Forelimb muscle (tissue), 1 donor: ENCODE measurements around the gene ABHD16A. TPM values are rescaled to one million over a fixed set of nuclear protein-coding genes. Genes with fewer than 3 reads are reported as not detected.
"Not testable (repeated sequence)": the region's sequence is repeated elsewhere in the genome, so short reads cannot be mapped to it uniquely, and the experiment has no call there.

ENCODE experiments used
- DNase-seq: peaks from one replicate; pipeline ENCODE4 v3.0.0-alpha.2; 2013; ENCODE audit warnings: low read depth
- polyA plus RNA-seq: library from polyadenylated mRNA; unstranded; fragments of 120-200 nt; gene quantifications from one replicate; pipeline ENCODE4 v1.2.1, GENCODE V29; 2013; ENCODE audit not compliant: insufficient read length

Gene ABHD16A
- polyA plus RNA-seq, 1 donor: 43.8 TPM

DNA sequence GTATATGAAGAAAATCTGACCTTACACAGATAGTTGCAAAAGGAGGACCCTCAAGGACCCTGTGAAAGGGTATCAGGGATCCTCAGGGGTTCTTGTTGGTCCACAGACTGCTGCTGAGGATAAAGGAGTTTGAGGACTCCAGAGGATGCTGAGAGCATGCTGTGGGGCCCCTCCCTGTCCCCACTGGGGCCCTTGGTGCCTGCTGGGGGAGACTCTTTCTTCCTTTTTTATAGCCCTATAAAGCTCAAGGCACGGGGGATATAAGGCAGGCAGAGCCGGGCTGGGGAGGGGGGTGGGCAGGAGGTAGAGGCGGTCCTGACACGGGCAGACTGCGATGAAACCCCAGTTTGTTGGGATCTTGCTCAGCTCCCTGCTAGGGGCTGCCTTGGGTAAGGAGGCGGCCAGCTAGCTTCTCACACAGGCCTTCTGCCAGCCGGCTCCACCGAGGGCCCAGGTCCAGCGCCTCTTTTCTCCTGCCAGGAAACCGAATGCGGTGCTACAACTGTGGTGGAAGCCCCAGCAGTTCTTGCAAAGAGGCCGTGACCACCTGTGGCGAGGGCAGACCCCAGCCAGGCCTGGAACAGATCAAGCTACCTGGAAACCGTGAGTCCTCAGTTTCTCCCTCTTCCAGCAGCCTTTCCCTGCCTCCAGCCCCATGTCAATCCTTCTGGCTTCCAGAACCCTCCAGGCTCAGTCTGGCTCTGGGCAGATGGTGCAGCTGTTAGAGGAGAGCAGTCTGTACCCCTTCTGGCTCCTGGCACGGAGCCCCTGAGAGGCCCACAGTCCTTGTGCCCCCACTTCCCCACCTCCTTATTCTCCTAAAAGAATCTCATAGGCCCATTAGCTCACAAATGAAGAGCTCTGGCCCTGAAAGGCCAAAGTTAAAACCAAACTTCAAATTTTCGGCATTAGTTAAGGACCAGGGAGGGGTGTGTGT, 12.2 kb upstream of the ABHD16A start, which contains the start of gene LY6G6D:
Gene LY6G6D (plus strand): TSS at position 327 of the 937 bp plus-strand sequence. CDS start 8 bp downstream, at position 335.
- DNase-seq: no peak

DNA sequence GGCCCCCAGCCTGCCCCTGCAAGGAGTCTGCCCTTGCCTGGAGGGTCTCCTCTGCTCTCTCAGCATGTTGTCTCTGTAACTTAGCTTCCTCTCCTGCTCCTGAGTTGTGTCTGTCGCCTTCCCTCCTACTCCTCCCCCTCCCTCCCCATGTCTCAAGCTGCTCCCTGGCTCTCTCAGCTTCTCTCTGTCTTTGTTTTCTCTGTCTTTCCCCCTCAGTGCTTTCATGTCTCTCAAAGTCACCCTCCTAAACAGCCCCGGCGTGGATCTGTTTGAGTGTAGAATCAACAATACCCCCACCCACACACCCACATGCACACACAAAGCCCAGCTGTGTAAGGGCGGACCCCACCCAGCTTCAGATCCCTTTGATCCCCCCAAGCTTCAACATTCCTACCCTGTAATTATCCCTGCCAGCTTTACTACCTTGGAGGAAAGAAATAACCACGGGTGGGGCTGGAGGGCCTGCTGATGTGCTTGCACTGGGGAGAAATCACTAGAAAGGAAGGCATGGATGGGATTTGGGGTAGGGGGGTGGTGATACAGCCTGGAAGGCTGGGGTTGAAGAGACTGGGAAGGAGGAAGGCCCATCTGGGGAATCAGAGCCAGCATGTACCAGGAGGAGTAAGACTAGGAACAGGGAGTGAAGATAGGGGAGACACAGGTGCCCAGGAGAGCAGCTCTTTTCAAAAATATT, 11.0 kb upstream of the ABHD16A start:
- DNase-seq: no peak

DNA sequence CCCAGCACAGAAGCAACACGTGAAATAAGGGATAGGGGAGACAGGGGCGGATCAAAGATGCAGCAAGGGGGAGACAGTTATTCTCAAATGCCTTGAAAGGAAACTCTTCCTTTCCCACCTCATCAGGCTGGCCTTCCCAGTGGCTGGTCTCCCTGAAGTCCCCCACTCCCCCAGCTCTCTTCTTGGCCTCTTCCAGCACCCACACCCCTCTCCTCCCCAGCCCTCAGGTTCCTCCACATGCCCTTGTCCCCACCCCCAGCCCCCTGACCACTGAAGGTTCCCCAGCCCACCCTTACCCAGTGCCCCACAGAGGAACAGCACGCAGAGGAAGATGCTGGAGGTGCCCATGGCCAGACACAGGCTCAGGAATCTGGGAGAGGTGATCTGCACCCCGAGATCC, 10.3 kb upstream of the ABHD16A start:
- no peak for DNase-seq

DNA sequence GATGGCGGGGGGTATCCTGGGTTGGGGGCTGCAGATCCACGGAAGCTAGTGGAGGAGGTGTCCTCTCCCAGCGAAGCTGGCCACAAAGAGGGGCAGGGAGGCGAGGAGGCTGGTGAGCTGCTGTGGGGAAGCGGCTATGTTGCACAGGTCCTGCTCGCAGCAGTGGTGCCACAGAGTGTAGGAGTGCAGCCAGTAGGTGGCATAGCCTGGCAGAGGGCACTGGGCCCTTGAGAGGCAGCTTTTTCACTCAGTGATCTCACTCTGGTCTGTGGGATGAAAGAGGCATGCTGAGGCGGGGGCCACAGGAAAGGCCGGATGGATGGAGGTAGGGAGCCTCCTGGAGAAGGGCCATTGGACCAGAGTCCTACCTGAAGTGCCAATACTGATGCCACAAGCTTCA, 9.2 kb upstream of the ABHD16A start:
- DNase-seq: no peak

DNA sequence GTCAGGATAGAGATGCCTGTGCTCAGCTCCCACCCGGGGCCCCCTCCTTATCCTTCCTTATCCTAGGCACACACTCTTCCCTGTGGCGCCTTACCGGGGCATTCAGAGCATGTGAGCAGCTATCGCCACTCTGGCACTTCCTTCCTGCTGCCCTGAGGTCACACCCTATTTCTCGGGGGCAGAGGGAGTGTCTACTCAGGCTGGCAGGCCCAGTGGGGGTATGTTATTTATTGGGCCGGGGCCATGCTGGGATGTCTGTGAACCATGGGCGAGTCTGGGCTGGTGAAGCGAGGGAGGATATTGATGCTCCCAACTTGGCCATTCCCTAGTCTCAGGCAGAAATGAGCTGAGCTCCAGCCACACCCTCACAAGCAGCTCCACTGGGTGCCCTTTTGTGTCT, 8.1 kb upstream of the ABHD16A start:
- no peak for DNase-seq

DNA sequence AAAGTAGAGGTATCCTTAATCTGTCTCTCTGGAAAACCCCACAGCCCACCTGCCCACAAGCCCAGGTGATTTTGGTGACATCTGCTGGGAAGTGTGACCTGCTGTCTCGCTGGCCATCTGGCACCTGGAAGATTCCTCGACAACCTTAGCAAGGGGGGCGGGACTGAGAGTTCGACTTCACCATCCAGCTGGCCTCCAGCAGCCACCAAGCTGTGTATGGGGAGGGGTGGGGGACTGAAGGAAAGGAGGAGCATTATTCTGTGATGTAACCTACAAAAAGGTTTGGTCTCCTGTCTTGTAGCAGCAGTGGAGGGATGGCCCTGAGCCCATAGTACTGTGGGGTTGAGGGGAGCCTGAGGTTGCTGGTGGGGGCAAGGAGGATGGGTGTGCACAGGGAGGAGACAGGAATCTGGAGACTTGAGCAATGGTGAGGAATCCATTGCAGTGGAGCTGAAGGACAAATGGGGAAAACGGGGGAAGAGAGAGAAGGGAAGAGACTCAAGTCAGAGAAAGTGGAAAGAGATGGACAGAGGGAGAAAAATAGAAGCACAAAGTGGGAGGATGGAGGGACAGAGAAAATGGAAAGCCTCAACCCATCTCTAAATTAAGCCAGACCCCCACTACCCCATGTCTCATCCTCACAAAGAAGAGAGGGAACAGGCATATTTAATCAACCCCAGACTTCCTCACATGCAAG, 7.5 kb upstream of the ABHD16A start:
- DNase-seq: no peak

DNA sequence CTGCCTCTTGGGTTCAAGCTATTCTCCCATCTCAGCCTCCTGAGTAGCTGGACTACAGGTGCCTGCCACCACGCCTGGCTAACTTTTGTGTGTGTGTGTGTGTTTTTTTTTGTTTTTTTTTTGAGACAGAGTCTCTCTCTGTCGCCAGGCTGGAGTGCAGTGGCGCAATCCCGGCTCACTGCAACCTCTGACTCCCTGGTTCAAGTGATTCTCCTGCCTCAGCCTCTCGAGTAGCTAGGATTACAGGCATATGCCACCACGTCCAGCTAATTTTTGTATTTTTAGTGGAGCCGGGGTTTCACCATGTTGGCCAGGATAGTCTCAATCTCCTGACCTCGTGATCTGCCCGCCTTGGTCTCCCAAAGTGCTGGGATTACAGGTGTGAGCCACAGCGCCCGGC, 6.0 kb upstream of the ABHD16A start:
- DNase-seq: not testable (repeated sequence)

DNA sequence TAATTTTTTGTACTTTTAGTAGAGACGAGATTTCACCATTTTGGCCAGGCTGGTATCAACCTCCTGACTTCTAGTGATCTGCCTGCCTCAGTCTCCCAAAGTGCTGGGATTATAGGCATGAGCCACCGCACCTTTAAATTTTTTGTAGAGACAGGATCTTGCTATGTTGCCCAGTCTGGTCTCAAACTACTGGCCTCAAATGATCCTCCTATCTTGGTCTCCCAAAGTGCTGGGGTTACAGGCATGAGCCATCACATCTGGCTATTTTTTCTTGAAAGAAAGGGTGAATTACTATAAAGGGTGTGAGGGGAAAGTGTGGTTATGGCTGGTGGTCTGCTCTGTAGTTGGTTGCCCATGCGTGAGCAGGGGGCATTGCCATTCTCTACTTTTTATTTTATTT, 5.1 kb upstream of the ABHD16A start:
- no peak for DNase-seq

DNA sequence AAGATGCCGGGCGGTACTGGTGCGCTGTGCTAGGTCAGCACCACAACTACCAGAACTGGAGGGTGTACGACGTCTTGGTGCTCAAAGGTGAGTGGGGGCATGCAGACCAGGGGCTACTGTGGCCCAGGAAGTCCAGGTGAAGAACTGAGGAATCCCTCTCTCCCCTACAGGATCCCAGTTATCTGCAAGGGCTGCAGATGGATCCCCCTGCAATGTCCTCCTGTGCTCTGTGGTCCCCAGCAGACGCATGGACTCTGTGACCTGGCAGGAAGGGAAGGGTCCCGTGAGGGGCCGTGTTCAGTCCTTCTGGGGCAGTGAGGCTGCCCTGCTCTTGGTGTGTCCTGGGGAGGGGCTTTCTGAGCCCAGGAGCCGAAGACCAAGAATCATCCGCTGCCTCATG, 4.6 kb upstream of the ABHD16A start:
- no peak for DNase-seq

DNA sequence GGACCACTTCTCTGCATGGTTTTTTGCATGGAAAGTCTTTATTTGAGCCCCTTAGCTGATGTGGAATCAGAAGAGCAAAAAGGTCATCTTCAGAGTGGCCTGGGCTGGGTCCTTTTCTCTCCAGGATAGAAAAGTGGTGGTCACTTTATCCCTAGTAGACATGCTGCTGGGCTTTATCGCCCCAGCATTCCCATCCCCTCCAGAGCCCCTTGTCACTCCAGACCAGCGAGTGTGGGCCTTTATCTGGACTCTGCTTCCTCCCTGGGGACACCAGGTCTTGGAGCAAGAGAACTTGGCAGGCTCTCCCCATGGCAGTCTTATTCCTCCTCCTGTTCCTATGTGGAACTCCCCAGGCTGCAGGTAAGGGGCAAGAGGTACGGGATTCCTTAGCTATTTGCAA, 3.5 kb upstream of the ABHD16A start, which contains the start of gene LY6G6F:
Gene LY6G6F (plus strand): TSS at position 268 of the 400 bp plus-strand sequence. CDS start 41 bp downstream, at position 309.
- DNase-seq: no peak

DNA sequence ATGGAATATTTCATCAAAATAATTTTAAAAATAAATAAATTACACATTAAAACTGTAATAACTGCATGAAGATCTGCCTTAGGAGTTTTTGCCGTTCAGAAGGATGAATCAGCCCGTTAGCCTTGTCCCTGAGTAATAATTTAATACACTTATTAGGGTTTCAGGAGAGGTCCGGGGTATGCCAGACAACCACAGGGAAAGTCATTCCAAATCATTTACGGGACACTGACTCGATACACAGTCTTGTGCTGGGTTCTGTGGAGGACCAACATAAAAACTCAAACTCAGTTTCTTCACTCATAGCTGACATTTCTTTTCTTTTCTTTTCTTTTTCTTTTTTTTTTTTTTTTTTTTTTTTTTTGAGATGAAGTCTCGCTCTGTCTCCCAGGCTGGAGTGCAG, 2.8 kb upstream of the ABHD16A start:
- no peak for DNase-seq

DNA sequence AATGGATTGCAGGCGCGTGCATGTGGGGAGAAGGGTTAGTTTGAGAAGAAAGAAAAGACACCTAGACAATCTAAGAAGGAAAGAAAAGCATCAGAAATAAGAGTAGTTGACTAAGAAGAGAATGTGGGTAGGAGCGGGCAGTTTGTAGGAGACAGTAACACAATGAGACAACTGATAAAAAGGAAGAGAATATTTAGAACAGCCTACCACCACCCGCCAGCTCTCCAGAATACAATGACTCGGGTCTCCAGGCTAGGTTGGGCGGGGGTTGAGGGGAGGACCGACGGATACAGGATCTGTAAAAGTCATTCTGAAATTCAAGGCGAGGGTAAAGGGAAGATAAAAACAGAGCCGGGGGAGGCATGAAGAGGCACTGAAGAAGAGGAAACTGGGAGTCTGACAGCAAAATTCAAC, 712 bp downstream of the ABHD16A start:
- DNase-seq: no peak

DNA sequence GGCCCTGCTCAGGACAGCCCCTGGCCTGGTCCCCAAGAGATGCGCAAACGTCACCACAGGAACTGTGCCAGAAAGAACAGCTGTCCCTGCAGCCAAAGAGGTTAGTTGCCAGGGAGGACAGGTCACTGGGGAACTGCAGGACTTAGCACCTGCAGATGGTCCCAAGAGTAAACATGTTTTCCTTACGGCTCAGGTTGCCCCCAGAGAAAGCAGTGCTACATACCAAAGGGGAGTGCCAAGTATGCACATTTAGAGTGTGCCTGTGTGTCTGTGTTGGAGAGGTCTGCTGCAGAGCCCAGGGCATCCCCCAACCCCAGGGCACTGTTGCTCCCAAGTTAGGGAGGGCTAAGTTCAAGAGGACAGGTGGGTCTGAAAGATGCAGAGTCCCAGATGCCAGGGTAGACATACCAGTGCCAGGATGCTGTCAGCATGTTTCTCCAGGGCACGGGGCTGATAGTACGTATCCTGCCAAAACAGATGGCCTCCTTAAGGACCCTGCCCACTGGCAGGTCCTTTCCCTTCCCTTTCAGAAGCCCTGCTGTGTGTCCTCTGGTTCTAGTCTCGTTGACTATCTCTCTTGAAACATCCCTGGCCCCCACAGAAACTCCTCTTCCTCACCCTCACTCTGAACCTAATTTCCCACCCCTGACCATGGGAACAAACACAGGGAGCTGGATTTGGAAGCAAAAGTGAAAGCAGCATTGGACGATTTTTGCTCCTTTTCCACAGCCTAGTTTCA, 1.3 kb downstream of the ABHD16A start:
- no peak for DNase-seq

DNA sequence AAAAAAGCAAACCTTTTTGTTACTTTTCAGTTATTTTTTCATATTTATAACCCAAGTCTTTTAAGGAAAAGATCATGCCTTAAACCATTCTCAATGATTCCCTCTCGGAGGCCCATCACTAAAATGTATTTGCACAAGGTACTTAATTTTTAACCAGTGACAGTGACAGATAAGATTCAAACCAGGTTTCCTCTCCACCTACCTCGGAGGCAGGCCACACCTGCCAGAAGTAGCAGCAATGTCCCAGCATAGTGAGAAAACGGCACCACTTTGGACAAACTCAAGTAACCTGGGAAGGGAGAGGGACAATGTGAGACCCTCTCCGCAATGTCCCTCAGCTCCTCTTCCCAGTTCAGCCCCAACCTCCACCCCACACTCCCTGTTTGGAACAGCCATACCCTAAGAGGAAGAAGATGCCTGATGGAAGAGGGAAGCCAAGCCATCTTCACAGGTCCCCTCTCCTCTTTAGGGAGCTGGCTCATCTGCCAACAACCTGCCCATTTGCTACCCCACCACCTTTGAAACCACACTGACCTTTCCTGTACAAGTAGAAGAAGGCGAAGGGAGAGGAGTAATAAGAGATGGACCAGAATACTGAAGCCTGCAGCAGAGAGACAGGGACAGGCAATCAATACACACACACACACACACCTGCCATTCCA, 2.3 kb downstream of the ABHD16A start:
- DNase-seq: no peak

DNA sequence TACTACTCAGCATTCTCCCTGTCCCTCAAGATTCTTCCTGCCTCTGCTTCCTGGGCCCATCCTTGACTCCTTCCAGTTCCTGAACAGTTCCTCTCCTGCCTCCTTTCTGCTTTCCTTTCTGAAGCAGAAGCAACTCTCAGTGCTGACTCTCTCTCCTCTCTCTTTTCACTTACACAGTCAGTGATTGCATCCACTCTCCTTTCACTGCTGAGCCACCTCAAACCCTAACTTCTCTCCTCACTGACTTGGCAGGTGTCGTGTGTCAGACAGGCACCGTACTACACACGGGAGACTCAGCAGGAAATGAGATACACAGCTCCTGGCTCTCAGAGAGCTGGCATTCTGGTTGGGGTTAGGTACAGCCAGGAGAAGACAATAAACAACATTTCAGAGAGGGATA, 5.6 kb downstream of the ABHD16A start:
- DNase-seq: no peak

DNA sequence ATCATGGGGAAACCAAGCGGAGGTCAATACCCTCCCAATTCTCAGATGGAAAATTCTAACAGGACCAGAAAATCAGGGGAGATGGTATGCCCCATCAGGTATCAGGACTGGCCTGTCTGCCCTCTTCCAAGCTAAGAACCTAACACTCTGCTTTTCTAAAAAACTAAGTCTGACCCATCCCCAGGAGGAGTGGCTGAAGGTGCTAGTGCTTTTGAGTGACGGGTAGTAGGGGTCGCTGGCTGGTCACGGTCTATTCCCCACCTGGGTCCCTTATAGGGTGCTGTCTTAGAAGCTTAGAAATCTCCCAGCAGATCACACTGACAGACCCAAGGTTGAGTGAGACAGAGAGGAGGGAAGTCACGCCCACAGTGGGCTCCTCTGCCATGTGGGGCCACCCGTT, 9.6 kb downstream of the ABHD16A start:
- DNase-seq: no peak

DNA sequence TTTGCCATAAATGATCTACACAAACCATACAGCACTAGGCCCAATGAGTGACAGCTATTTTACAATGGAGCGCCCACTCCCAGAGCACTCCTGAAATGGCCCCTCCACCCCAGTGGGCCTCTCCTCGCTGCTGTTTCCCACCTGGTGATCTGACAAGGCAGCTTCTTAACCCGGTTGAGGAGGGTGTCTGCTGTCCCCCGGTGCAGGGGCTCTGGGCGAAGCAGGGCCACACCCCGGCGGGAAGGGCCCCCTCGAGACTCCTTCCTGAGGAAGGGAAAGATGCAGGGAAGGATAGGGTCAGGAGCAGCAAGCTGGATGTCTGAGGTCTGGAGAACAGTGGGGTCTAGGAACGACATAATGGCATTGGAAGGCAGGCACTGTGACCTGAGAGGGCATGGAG, 10.2 kb downstream of the ABHD16A start:
- no peak for DNase-seq

DNA sequence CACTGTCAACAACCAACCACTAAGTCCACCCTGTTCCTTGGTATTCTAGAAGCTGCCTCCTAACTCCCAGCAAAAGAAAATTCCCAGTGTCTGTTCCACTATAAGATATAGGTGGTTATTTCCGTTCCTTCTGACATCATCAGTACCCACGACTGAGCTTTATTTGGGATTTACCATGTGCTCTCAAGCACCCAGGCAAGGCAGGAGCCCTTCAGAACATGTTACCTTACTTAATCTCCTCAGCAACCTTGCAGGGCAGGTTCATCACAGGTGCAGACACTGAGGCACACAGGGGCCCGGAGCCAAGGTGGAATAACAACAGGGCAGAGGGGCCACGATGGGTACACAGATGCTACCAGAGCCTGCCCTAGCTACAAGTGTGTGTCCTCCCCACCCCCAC, 10.8 kb downstream of the ABHD16A start:
- no peak for DNase-seq

DNA sequence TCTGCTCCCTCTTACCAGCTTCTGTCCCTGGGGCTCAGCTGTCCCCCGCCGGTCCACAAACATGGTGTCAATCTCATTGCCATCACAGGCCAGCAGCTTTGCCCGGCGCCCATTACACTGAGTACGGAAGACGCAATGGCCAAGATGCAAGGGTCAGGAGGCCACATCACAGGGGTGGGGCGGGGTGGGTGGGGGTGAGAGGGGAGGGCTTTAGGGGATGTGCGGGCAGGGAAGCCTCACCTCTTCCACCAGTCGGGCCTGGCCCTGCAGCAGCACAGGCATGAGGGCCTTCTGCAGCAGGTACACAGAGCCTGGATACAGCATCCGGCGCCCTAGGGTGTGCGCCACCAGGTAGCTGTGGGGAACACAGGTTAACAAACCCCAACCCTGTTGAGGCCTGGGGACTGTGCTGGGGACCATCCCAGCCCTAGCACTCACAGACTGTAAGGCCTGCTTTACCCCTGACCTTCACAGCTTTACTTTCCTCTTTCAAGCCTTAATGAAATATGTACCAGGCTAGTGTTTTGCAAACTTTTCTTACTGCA, 11.5 kb downstream of the ABHD16A start:
- DNase-seq: no peak

DNA sequence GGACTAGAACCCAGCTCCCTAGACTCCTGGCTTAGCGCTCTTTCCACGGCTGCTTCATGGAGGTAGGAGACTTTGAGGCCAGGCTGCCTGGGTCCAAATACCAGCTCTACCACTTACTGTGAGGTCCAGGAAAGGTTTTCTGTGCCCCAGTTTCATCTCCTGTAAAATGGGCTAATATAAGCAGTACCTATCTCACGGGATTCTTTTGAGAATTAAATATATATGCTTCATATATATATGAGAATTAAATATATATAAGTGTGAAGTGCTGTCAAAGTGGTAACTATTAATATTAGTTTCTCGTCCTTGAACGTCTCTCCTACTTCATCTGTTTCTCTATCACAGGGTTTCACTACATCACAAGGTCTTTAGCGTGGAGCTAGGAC, 12.1 kb downstream of the ABHD16A start:
- DNase-seq: no peak
